HepG2 (cell line): ENCODE data around the gene ST6GALNAC2. TPM values are rescaled to one million over a fixed set of nuclear protein-coding genes. Genes with fewer than 3 reads are reported as not detected.

Experiments used
- ARID4A ChIP-seq: sonication (generic); formaldehyde crosslinking; IDR thresholded peaks from 2 replicates; pipeline ENCODE4 v1.5.0; 2020; ENCODE audit warnings: mild to moderate bottlenecking, missing genetic modification reagents, borderline replicate concordance
- ATAD3A ChIP-seq: sonication (generic); formaldehyde crosslinking; IDR thresholded peaks from 2 replicates; pipeline ENCODE4 v1.4.0; 2020; ENCODE audit warnings: missing genetic modification reagents
- FOXC1 ChIP-seq: sonication (generic); formaldehyde crosslinking; IDR thresholded peaks from 2 replicates; pipeline ENCODE4 v1.8.0; 2022; ENCODE audit warnings: mild to moderate bottlenecking, missing genetic modification reagents, borderline replicate concordance
- KLF16 ChIP-seq, 2 experiments: sonication (generic) in 1 of 2; formaldehyde crosslinking in 1 of 2; IDR thresholded peaks; 2 replicates each; pipeline versions ENCODE4 v1.6.1 to v1.8.0; 2016 to 2023; ENCODE audit warnings: missing genetic modification reagents in 2 of 2, missing compliant biosample characterization in 1 of 2
- POGZ ChIP-seq: sonication (generic); formaldehyde crosslinking; IDR thresholded peaks from 2 replicates; pipeline ENCODE4 v1.4.0; 2020; ENCODE audit warnings: mild to moderate bottlenecking, missing genetic modification reagents
- RNF219 ChIP-seq: sonication (generic); formaldehyde crosslinking; IDR thresholded peaks from 2 replicates; pipeline ENCODE4 v1.5.0; 2020; ENCODE audit warnings: mild to moderate bottlenecking, missing genetic modification reagents
- SMARCE1 ChIP-seq: fragments of 450-650 bp; IDR thresholded peaks from 2 replicates; pipeline ENCODE4 v1.6.1; 2017; ENCODE audit warnings: borderline replicate concordance
- TBX3 ChIP-seq: fragments of 450-650 bp; IDR thresholded peaks from 2 replicates; pipeline ENCODE4 v1.6.1; 2017; ENCODE audit warnings: antibody characterized with exemption, mild to moderate bottlenecking, inconsistent platforms, borderline replicate concordance
- ZBTB38 ChIP-seq: sonication (generic); formaldehyde crosslinking; IDR thresholded peaks from 2 replicates; pipeline ENCODE4 v1.5.1; 2020; ENCODE audit warnings: mild to moderate bottlenecking, missing genetic modification reagents
- ZFX ChIP-seq: sonication (generic); formaldehyde crosslinking; IDR thresholded peaks from 2 replicates; pipeline ENCODE4 v1.4.0; 2020; ENCODE audit warnings: mild to moderate bottlenecking, low read depth, missing genetic modification reagents, moderate library complexity
- ZNF337 ChIP-seq: sonication (generic); formaldehyde crosslinking; IDR thresholded peaks from 2 replicates; pipeline ENCODE4 v1.5.1; 2020; ENCODE audit warnings: missing genetic modification reagents, low read depth, mild to moderate bottlenecking, borderline replicate concordance
- ZNF44 ChIP-seq: sonication (generic); formaldehyde crosslinking; IDR thresholded peaks from 2 replicates; pipeline ENCODE4 v1.5.1; 2020; ENCODE audit warnings: mild to moderate bottlenecking, missing genetic modification reagents
- polyA plus RNA-seq, 8 experiments: library from polyadenylated mRNA; depleted of rRNA in 3 of 8; stranded (reverse) in 7 of 8; unstranded in 1 of 8; fragments of >200 nt; fragmentation: Illumina TruSeq in 4 of 8; extraction: Trizol in 4 of 8; gene quantifications; 2 replicates each; pipeline versions ENCODE4 v1.2.1 to v1.2.3, GENCODE V29; 2011 to 2016; ENCODE audit warnings: low read depth in 4 of 8, missing spikeins in 1 of 8, mixed read lengths in 1 of 8; ENCODE audit not compliant: insufficient read depth in 1 of 8
- total RNA-seq, 5 experiments: library from RNA; depleted of rRNA; stranded (reverse); fragments of >200 nt; fragmentation: Illumina TruSeq; extraction: Trizol; gene quantifications; 2 replicates each; pipeline ENCODE4 v1.2.3, GENCODE V29; 2016; ENCODE audit warnings: low read depth in 1 of 5
- TF ChIP-seq, protein P1 (sequence below): sonication (generic); formaldehyde crosslinking; IDR thresholded peaks from 2 replicates; pipeline ENCODE4 v1.8.0; 2022; ENCODE audit warnings: mild to moderate bottlenecking, missing genetic modification reagents
- TF ChIP-seq, protein P2 (sequence below): sonication (generic); formaldehyde crosslinking; IDR thresholded peaks from 2 replicates; pipeline ENCODE4 v1.9.0; 2022; ENCODE audit warnings: missing genetic modification reagents, mild to moderate bottlenecking, borderline replicate concordance
- TF ChIP-seq, protein P3 (sequence below): sonication (generic); formaldehyde crosslinking; IDR thresholded peaks from 2 replicates; pipeline ENCODE4 v1.4.0; 2020; ENCODE audit warnings: mild to moderate bottlenecking, low read depth, missing genetic modification reagents

The ST6GALNAC2 gene
- total and polyA plus RNA-seq, 2 of the 13 experiments (the other 11 are each of a cell fraction or from before 2014, with no cell fraction given) = 0.12 to 0.49 TPM

DNA sequence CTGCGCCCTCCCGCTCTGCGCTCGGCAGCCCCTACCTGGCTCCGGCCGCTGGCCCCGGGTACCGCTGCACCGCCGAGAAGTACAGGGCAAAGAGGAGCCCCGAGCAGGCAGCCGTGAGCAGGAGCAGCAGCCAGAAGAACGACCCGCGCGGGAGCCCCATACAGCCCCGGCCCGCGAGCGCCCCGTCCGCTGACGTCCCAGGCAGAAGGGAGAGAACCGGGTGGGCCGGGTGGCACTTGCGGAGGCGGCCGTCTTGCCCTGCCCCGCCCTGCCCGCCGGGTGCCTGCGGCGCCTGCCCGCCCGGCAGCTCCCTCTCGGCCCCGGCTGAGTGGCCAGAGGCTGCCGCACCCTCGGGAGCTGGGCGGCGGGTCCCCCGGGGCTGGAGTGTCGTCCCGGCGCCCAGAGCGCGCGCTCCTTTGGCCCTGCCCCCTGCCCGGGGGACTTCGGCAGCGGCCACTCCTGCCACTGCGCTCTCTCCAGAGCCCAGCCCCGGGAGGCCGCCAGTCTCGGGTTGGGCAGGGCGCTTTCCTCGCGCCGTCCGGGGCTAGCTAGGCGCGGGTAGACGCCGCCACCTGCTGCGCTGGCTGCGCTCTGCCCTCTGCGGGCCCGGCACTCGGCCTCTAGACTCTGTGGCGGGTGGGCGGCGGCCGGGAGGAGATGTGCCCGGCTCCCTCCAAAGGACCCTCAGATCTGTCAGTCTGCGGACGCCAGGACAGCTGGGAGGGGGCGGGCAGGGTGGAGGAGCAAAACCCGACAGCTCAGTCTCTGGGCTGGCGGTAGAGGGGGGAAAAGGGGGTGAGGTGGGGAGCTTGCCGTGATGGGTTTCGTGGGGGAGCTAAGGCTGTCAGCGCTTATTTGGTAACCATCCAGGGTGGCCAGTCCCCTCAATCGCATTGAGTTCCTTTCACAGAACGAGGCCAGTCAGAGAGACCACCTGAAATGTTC is at the start of gene ST6GALNAC2 (continued):
- TF ChIP-seq ARID4A (CRISPR knock-in tag) (peak; percentile 61), SMARCE1 (no peak), POGZ (CRISPR knock-in tag) (0 out of 2 replicates have a peak, but pooled peaks have one; percentile 29), RNF219 (CRISPR knock-in tag) (no peak), KLF16 (CRISPR knock-in tag; IDR thresholded peaks at IDR 0.05) (0 out of 4 replicates have a peak, but pooled peaks of 1 of the 2 experiments have one; percentile 48), FOXC1 (CRISPR knock-in tag) (0 out of 2 replicates have a peak, but pooled peaks have one; percentile 39), TBX3 (no peak), ZBTB38 (CRISPR knock-in tag) (0 out of 2 replicates have a peak, but pooled peaks have one; percentile 22), ATAD3A (CRISPR knock-in tag) (no peak), ZNF44 (CRISPR knock-in tag) (no peak), ZFX (CRISPR knock-in tag) (peak; percentile 56), ZNF337 (no peak)
- TF ChIP-seq, protein P1, sequence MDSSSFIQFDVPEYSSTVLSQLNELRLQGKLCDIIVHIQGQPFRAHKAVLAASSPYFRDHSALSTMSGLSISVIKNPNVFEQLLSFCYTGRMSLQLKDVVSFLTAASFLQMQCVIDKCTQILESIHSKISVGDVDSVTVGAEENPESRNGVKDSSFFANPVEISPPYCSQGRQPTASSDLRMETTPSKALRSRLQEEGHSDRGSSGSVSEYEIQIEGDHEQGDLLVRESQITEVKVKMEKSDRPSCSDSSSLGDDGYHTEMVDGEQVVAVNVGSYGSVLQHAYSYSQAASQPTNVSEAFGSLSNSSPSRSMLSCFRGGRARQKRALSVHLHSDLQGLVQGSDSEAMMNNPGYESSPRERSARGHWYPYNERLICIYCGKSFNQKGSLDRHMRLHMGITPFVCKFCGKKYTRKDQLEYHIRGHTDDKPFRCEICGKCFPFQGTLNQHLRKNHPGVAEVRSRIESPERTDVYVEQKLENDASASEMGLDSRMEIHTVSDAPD (CRISPR knock-in tag) = no peak
- TF ChIP-seq, protein P2, sequence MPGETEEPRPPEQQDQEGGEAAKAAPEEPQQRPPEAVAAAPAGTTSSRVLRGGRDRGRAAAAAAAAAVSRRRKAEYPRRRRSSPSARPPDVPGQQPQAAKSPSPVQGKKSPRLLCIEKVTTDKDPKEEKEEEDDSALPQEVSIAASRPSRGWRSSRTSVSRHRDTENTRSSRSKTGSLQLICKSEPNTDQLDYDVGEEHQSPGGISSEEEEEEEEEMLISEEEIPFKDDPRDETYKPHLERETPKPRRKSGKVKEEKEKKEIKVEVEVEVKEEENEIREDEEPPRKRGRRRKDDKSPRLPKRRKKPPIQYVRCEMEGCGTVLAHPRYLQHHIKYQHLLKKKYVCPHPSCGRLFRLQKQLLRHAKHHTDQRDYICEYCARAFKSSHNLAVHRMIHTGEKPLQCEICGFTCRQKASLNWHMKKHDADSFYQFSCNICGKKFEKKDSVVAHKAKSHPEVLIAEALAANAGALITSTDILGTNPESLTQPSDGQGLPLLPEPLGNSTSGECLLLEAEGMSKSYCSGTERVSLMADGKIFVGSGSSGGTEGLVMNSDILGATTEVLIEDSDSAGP = peak; percentile 48; the same call in 1 of the 2 replicates
- TF ChIP-seq, protein P3, sequence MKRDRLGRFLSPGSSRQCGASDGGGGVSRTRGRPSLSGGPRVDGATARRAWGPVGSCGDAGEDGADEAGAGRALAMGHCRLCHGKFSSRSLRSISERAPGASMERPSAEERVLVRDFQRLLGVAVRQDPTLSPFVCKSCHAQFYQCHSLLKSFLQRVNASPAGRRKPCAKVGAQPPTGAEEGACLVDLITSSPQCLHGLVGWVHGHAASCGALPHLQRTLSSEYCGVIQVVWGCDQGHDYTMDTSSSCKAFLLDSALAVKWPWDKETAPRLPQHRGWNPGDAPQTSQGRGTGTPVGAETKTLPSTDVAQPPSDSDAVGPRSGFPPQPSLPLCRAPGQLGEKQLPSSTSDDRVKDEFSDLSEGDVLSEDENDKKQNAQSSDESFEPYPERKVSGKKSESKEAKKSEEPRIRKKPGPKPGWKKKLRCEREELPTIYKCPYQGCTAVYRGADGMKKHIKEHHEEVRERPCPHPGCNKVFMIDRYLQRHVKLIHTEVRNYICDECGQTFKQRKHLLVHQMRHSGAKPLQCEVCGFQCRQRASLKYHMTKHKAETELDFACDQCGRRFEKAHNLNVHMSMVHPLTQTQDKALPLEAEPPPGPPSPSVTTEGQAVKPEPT (CRISPR knock-in tag) = peak; percentile 35; the same call in 1 of the 2 replicates
